ENCODE results near the gene TMPRSS6. TPM values are rescaled to one million over a fixed set of nuclear protein-coding genes. Genes with fewer than 3 reads are reported as not detected.

Gene TMPRSS6
- total and polyA plus RNA-seq, 2 of the 8 experiments (the other 6 are each of a cell fraction or from before 2014, with no cell fraction given): 0.02 TPM; not detected in 1

GRCh38 chr22:37156686-37157435 is 47.3 kb upstream of the TMPRSS6 start:
- no peak overlapping the region for H3K56ac ChIP-seq (replicated peaks; ENCODE audit: insufficient read length, low read depth, low read length)
- H2BK12ac ChIP-seq (ENCODE audit: low read depth, low read length): no peak overlapping the region
- H4K5ac ChIP-seq (ENCODE audit: insufficient read length, low read depth, low read length): no peak overlapping the region
- H3K27me3 ChIP-seq (replicated peaks in 1 of 4; ENCODE audit: control insufficient read depth in 3 of 4, extremely low read depth in 1 of 4, insufficient read depth in 3 of 4, low read length in 3 of 4): no peaks in the 10 kb centered on the region; a peak in 1 of 7 replicates
- H4K20me1 ChIP-seq (replicated peaks in 1 of 2; ENCODE audit: control insufficient read depth in 1 of 2, insufficient read depth in 2 of 2, low read length in 2 of 2): no peaks in the 10 kb centered on the region
- ChIA-PET CTCF (ENCODE audit: partially characterized antibody) (interaction anchor here (0.5 to 2.0 kb wide), 11 partner anchors 8 to 240 kb away, joined by 3 to 10 read pairs (median 3); no protein-coding TSS in a partner anchor), POLR2A (ENCODE audit: partially characterized antibody) (interaction anchor here (1.3 kb wide), 1 partner anchor 9 kb away, joined by 4 read pairs; no protein-coding TSS in a partner anchor)
- DNase-seq (ENCODE audit: low read depth in 1 of 2, low spot score in 2 of 2) (no peak), FAIRE-seq (no peak)
- no peaks in the 10 kb centered on the region for H3K23me2 ChIP-seq (ENCODE audit: low read depth, low read length)
- H3K4me2 ChIP-seq (ENCODE audit: insufficient read depth in 1 of 2, low read depth in 2 of 2, low read length in 2 of 2): no peak overlapping the region
- H2BK20ac ChIP-seq (ENCODE audit: low read length): no peak overlapping the region
- no peak overlapping the region for H2BK5ac ChIP-seq (ENCODE audit: low read depth, low read length)
- H4K91ac ChIP-seq (replicated peaks; ENCODE audit: insufficient read length, low read length): no peak overlapping the region
- no peak overlapping the region for H3K4ac ChIP-seq (replicated peaks; ENCODE audit: insufficient read length, low read depth, low read length)
- no peak overlapping the region for H3K23ac ChIP-seq (ENCODE audit: insufficient read length)
- H3K9me3 ChIP-seq (ENCODE audit: insufficient read depth in 2 of 2, low read depth in 1 of 2, low read length in 1 of 2): peaks cover 5% of the 10 kb centered on the region in 2 experiments; a peak in 2 of 4 replicates
- WGBS, 2 experiments (ENCODE audit: extremely low coverage in 1 of 2, insufficient coverage in 1 of 2, insufficient read length in 1 of 2, insufficient replicate concordance in 2 of 2, low coverage in 1 of 2, low lambda C conversion rate in 2 of 2, missing lambda C conversion rate in 1 of 2): 94% methylated on average over 11 of the region's 13 CpGs; no CpG with 5 or more reads in 1 of the 2 experiments
- no peaks in the 10 kb centered on the region for H3K4me1 ChIP-seq (replicated peaks in 1 of 4; ENCODE audit: control insufficient read depth in 3 of 4, insufficient read depth in 4 of 4, low read length in 3 of 4)
- H3K79me1 ChIP-seq (ENCODE audit: low read depth, low read length): no peaks in the 10 kb centered on the region
- H2AK5ac ChIP-seq (ENCODE audit: low read depth, low read length): no peak overlapping the region
- no peak overlapping the region for H3K4me3 ChIP-seq (ENCODE audit: extremely low read depth in 1 of 4, insufficient read depth in 2 of 4, low read depth in 3 of 4, low read length in 4 of 4)
- no peak overlapping the region for H2BK15ac ChIP-seq (ENCODE audit: low read length)
- no peak overlapping the region for H2BK120ac ChIP-seq (replicated peaks; ENCODE audit: low read depth, low read length)
- H3K79me2 ChIP-seq (ENCODE audit: control insufficient read depth in 1 of 2, insufficient read depth in 2 of 2, low read length in 2 of 2): no peaks in the 10 kb centered on the region
- H4K8ac ChIP-seq (ENCODE audit: extremely low read depth, insufficient read depth, low read length): no peak overlapping the region
- H2AFZ ChIP-seq (ENCODE audit: low read length): no peak overlapping the region
- no peak overlapping the region for H3K18ac ChIP-seq (ENCODE audit: extremely low read depth, low read length)
- H3K14ac ChIP-seq (ENCODE audit: insufficient read length): no peak overlapping the region
- no peaks in the 10 kb centered on the region for H3K36me3 ChIP-seq (ENCODE audit: control insufficient read depth in 2 of 4, insufficient read depth in 4 of 4, low read length in 3 of 4)
- H3K27ac ChIP-seq (ENCODE audit: low read depth, low read length): no peak overlapping the region
- H3K9ac ChIP-seq (replicated peaks in 1 of 4; ENCODE audit: extremely low read depth in 1 of 4, low read depth in 3 of 4, low read length in 3 of 4): no peak overlapping the region
- TF ChIP-seq CBX8 (IDR thresholded peaks at IDR 0.05; ENCODE audit: borderline replicate concordance, low read depth, low read length): no peak
- TF ChIP-seq USF2 (IDR thresholded peaks at IDR 0.05; ENCODE audit: low read length): no peak
- TF ChIP-seq TBP (IDR thresholded peaks at IDR 0.05; ENCODE audit: low read depth, low read length): no peak
- no peak for TF ChIP-seq TAF1 (IDR thresholded peaks at IDR 0.05; ENCODE audit: low read depth, low read length)
